ENCODE results near the gene SMPX.

DNA sequence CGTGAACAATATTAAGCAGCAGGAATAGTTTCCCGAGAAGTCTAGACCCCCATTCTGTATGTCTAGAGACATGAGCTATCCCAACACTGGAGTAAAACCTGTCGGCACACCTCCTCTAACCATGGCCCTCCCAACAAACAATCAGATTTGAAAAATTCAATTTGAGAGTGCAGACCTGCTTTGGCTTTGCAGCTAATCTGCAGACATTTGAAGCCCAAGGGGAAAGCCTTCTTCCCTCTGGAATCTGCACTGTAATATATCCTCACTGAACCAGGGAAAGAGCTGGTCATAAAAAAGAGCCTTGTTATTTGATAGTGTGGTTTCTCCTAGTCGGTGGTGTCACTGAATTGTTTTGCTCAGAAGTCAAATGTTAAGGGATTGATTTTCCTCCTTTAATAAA lies 55.2 kb downstream of the SMPX start:
- no peak for TF ChIP-seq CTCF (IDR thresholded peaks at IDR 0.05)
- no peak for TF ChIP-seq EP300 (IDR thresholded peaks at IDR 0.05)
- TF ChIP-seq POLR2AphosphoS5 (IDR thresholded peaks at IDR 0.05), result no peak

Measured in stomach (tissue), 4 donors.